ENCODE data around the gene IGFL4. TPM values are rescaled to one million over a fixed set of nuclear protein-coding genes. Genes with fewer than 3 reads are reported as not detected.

Gene IGFL4
- total RNA-seq, 2 experiments from 2014 or later: not detected

DNA sequence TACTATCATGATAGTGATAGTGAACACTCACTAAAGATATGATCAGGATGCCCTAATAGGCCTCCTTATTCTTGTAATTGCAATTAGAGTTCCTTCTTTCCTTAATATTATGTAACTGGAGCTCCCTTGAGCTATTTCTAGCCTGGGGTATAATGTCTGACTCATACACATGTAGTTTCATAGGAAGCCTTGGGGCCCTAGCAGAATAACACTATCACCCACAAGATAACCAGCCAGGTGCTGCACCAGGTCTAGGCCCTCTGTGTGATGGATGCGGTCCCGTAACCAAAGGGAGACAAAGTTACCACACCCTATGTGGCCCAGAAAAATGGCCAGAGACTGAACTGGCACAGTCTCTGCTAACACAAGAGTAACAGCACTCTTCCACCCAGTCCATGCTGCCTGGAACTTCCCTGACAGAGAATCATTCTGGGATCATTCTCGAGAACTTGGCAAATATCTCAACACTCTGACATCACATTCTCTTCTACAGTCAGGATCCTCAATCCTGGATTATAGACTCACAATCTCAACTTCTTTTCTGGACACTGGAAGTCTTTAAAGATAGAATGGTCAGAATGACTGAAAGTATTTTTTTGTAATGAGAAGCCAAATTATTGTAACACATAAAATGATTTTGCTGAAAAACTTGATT is 32.6 kb upstream of the IGFL4 start:
- H3K27me3 Mint-ChIP-seq: peaks cover 86% of the 10 kb centered on the region
- peaks cover 0 to 8% of the 10 kb centered on the region in 2 experiments for H3K9me3 ChIP-seq (ENCODE audit: control insufficient read depth in 1 of 2, insufficient read depth in 1 of 2, low read length in 2 of 2)
- peaks cover 10% of the 10 kb centered on the region for H3K4me1 ChIP-seq (ENCODE audit: insufficient read depth, low read length)
- H3K4me3 Mint-ChIP-seq: no peak overlapping the region
- ChIA-PET CTCF (interaction anchor here (1.6 kb wide), 1 partner anchor 8 kb away, joined by 4 read pairs; no protein-coding TSS in a partner anchor), POLR2A (no interaction called here)
- intact Hi-C loops (cut with DNase I, micrococcal nuclease): no loop called here
- H3K27ac ChIP-seq (ENCODE audit: low read depth in 1 of 2, low read length in 2 of 2): no peak overlapping the region
- DNase-seq (no peak), ATAC-seq (ENCODE audit: poor library complexity) (no peak)
- no peak overlapping the region for H3K27ac Mint-ChIP-seq
- no peaks in the 10 kb centered on the region for H3K36me3 ChIP-seq (ENCODE audit: insufficient read depth, low read length)
- H3K36me3 Mint-ChIP-seq (ENCODE audit: low read depth): no peaks in the 10 kb centered on the region
- peaks cover 37 to 59% of the 10 kb centered on the region in 2 experiments for H3K27me3 ChIP-seq (ENCODE audit: control insufficient read depth in 1 of 2, insufficient read depth in 2 of 2, low read length in 2 of 2)
- H3K4me3 ChIP-seq (ENCODE audit: low read length): no peak overlapping the region
- H3K4me1 Mint-ChIP-seq (ENCODE audit: low read depth): peaks cover 9% of the 10 kb centered on the region
- TF ChIP-seq, protein P1, sequence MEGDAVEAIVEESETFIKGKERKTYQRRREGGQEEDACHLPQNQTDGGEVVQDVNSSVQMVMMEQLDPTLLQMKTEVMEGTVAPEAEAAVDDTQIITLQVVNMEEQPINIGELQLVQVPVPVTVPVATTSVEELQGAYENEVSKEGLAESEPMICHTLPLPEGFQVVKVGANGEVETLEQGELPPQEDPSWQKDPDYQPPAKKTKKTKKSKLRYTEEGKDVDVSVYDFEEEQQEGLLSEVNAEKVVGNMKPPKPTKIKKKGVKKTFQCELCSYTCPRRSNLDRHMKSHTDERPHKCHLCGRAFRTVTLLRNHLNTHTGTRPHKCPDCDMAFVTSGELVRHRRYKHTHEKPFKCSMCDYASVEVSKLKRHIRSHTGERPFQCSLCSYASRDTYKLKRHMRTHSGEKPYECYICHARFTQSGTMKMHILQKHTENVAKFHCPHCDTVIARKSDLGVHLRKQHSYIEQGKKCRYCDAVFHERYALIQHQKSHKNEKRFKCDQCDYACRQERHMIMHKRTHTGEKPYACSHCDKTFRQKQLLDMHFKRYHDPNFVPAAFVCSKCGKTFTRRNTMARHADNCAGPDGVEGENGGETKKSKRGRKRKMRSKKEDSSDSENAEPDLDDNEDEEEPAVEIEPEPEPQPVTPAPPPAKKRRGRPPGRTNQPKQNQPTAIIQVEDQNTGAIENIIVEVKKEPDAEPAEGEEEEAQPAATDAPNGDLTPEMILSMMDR (IDR thresholded peaks at IDR 0.05): no peak
- H3K9me3 Mint-ChIP-seq: no peaks in the 10 kb centered on the region

DNA sequence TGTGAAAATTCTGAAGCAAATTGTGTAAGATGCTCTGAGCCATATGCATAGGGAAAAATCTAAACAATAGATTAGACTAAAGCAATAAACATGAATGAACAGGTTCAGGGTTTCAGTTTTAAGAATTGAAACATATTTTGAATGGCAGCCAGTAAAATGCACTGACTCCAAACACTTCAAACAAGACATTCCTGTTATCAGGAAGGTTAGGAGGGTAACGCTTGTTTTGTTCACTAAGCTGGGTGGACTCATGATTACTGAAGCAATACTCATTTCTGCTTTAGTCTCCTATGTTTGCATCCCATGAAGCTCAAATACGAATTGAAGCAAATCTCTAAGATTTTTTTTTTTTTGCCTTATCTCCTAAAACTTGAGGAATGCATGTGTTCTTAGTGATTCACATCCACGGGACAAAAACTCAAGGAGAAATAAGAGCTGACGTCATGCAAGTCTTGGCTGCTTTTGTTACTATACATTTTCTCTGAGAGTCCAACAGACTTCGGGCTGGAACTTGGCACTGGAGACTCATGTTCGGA is 29.1 kb upstream of the IGFL4 start:
- CTCF ChIA-PET: no interaction called here
- no peak for DNase-seq
- Histone ChIP-seq H3K4me3 (ENCODE audit: low read length) (no peak overlapping the region), H3K9me3 (ENCODE audit: control insufficient read depth in 1 of 2, insufficient read depth in 1 of 2, low read length in 2 of 2) (no peaks in the 10 kb centered on the region), H3K27me3 (ENCODE audit: control insufficient read depth in 1 of 2, insufficient read depth in 2 of 2, low read length in 2 of 2) (peaks cover 45 to 53% of the 10 kb centered on the region in 2 experiments), H3K4me1 (ENCODE audit: insufficient read depth, low read length) (no peaks in the 10 kb centered on the region), H3K27ac (ENCODE audit: low read depth in 1 of 2, low read length in 2 of 2) (no peak overlapping the region), H3K36me3 (ENCODE audit: insufficient read depth, low read length) (no peaks in the 10 kb centered on the region)
- Mint-ChIP-seq H3K27ac (no peak overlapping the region), H3K36me3 (ENCODE audit: low read depth) (no peaks in the 10 kb centered on the region), H3K27me3 (peaks cover 83% of the 10 kb centered on the region), H3K9me3 (no peaks in the 10 kb centered on the region), H3K4me1 (ENCODE audit: low read depth) (no peaks in the 10 kb centered on the region), H3K4me3 (no peak overlapping the region)
- ATAC-seq (ENCODE audit: poor library complexity): no peak
- intact Hi-C loops (cut with DNase I, micrococcal nuclease): no loop called here
- POLR2A ChIA-PET: no interaction called here
- TF ChIP-seq, protein P1 (IDR thresholded peaks at IDR 0.05): no peak

DNA sequence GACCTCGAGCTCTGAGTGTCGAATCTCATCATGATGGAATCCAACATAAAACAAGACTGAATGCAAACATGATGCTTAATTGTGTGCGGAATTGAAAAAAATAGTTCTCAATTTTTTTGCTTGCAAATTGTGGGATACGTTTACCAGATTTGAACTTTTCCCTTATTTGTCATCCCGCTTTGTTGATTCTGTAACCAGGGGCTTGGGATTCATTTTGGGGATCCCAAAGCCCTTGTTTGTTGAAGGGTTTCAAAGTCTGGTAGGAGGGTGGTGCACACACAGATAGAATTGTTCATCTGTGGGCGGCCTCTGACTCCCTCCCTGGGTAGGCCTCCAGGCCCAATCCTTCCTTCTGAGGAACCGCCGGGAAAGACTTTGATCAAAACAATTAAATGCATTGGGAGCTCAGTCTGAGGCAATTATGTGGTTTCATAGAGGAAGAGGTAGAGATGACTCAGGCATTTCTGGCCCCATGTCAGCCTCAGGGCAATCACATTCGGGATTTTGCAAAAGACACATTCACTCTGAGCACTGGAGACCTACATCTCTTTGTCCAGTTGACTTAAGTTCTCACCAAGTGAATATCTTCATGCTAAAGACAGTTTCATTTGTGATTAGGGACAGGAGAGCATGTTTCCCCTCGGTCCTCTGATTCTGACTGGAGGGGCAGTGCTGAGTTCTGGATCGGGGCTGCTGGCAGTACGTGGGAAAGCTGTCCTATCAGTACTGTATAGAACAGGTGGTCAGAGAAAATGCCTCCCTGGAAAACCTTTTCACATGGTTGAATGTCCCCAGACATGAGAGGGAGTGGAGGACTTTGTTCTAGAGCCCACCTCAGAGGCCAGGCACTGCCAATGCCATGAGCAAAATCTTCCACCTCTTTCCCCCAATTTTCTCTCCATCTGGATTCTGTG is 27.8 kb upstream of the IGFL4 start:
- Histone ChIP-seq H3K36me3 (ENCODE audit: insufficient read depth, low read length) (no peaks in the 10 kb centered on the region), H3K4me3 (ENCODE audit: low read length) (no peak overlapping the region), H3K9me3 (ENCODE audit: control insufficient read depth in 1 of 2, insufficient read depth in 1 of 2, low read length in 2 of 2) (no peaks in the 10 kb centered on the region), H3K27ac (ENCODE audit: low read depth in 1 of 2, low read length in 2 of 2) (no peak overlapping the region), H3K4me1 (ENCODE audit: insufficient read depth, low read length) (no peaks in the 10 kb centered on the region), H3K27me3 (ENCODE audit: control insufficient read depth in 1 of 2, insufficient read depth in 2 of 2, low read length in 2 of 2) (peaks cover 38 to 59% of the 10 kb centered on the region in 2 experiments)
- Mint-ChIP-seq H3K4me1 (ENCODE audit: low read depth) (no peaks in the 10 kb centered on the region), H3K27me3 (peaks cover 80% of the 10 kb centered on the region), H3K4me3 (no peak overlapping the region), H3K27ac (no peak overlapping the region), H3K9me3 (no peaks in the 10 kb centered on the region), H3K36me3 (ENCODE audit: low read depth) (no peaks in the 10 kb centered on the region)
- DNase-seq (peak in 2 of 14 experiments; percentile 9 to 13), ATAC-seq (ENCODE audit: poor library complexity) (no peak)
- TF ChIP-seq, protein P1 (IDR thresholded peaks at IDR 0.05): no peak
- intact Hi-C loops (cut with DNase I, micrococcal nuclease): no loop called here
- ChIA-PET CTCF (no interaction called here), POLR2A (no interaction called here)

Measured in CD4-positive, alpha-beta T cell (primary cell).